Measurements from ENCODE around the gene ABTB2. TPM values are rescaled to one million over a fixed set of nuclear protein-coding genes. Genes with fewer than 3 reads are reported as not detected.

ABTB2 gene
- total RNA-seq, 1 donor from 2014 or later, result 73.0 TPM

DNA sequence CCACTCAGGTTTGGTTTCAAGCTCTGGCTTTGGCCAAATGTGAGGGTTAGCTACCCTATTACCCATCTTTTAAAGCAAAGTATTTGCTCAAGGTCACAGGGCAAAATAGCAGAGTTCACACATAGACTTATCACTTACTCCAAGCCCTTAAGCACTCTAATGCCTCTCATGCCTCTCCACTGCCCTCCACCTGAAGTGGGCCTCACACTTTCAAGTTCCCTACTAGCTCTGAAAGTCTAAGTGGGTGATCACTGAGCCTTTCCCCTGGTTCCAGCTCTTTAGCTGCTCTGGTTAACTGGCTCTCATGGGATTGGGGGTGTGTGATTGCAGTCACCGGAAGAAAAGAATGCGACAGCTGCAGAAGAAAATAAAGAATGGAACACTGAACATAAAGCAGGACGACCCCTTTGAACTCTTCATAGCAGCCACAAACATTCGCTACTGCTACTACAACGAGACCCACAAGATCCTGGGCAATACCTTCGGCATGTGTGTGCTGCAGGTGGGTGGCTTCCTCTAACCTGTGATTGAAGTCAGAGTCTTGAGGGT, 246.0 kb downstream of the ABTB2 start:
- Mint-ChIP-seq H3K4me1 (peaks cover 7% of the 10 kb centered on the region), H3K27me3 (no peaks in the 10 kb centered on the region), H3K36me3 (ENCODE audit: low read depth) (peaks cover 86% of the 10 kb centered on the region), H3K9me3 (no peaks in the 10 kb centered on the region), H3K27ac (no peak overlapping the region), H3K4me3 (no peak overlapping the region)
- no peak for ATAC-seq (ENCODE audit: low read depth)
- TF ChIP-seq, protein P1, sequence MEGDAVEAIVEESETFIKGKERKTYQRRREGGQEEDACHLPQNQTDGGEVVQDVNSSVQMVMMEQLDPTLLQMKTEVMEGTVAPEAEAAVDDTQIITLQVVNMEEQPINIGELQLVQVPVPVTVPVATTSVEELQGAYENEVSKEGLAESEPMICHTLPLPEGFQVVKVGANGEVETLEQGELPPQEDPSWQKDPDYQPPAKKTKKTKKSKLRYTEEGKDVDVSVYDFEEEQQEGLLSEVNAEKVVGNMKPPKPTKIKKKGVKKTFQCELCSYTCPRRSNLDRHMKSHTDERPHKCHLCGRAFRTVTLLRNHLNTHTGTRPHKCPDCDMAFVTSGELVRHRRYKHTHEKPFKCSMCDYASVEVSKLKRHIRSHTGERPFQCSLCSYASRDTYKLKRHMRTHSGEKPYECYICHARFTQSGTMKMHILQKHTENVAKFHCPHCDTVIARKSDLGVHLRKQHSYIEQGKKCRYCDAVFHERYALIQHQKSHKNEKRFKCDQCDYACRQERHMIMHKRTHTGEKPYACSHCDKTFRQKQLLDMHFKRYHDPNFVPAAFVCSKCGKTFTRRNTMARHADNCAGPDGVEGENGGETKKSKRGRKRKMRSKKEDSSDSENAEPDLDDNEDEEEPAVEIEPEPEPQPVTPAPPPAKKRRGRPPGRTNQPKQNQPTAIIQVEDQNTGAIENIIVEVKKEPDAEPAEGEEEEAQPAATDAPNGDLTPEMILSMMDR (IDR thresholded peaks at IDR 0.05), result no peak
- ChIA-PET POLR2A (interaction anchor here (0.5 kb wide), 1 partner anchor 852 kb away, joined by 9 read pairs; no protein-coding TSS in a partner anchor), CTCF (no interaction called here)
- DNase-seq, result no peak
- intact Hi-C loops (cut with micrococcal nuclease), result no loop called here

DNA sequence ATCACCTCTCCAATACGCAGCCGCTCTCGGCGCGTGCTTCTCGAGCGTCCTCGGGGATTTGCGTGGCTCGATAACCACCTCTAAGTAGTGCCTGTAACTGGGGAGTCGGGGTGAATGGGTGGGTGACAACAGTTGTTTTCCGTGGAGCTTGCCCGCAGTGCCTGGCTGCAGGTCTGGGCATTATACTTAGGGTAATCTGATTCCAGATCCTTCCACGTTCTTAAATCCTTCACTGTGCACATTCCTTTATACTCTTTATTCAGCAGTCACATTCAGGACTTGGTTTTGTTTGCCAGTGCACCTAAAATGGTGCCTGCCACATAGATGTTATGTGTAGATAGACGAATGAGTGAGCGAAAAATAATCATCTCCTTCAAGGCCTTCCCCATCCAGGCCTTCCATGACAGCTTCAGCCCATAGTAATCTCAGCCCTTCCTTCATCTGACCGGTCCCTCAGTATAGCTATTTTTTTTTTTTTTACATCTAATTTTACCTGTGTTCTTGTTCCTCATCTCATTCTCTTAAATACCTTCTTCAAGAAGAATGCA, 251.8 kb downstream of the ABTB2 start:
- Mint-ChIP-seq H3K9me3 (no peaks in the 10 kb centered on the region), H3K4me1 (peaks cover 41% of the 10 kb centered on the region), H3K36me3 (ENCODE audit: low read depth) (peaks cover 57% of the 10 kb centered on the region), H3K27me3 (peaks cover 2% of the 10 kb centered on the region), H3K4me3 (peak overlapping the region; percentile 97), H3K27ac (peak overlapping the region; percentile 98)
- no peak for DNase-seq
- intact Hi-C loops (cut with micrococcal nuclease), result loop anchor here (1.0 to 5.0 kb wide), 8 partner anchors 55 to 1524 kb away; partner anchors contain the start of genes ABTB2, APIP, CAPRIN1 and CAT
- no peak for ATAC-seq (ENCODE audit: low read depth)
- TF ChIP-seq, protein P1 (IDR thresholded peaks at IDR 0.05), result no peak
- ChIA-PET POLR2A (interaction anchor here (0.7 to 4.0 kb wide), 14 partner anchors 40 to 1228 kb away, joined by 3 to 95 read pairs (median 6); partner anchors contain the start of genes ABTB2, APIP, CAPRIN1 and PDHX), CTCF (interaction anchor here (0.6 to 1.2 kb wide), 4 partner anchors 55 to 109 kb away, joined by 3 to 4 read pairs (median 4); partner anchors contain the start of gene CAPRIN1)

DNA sequence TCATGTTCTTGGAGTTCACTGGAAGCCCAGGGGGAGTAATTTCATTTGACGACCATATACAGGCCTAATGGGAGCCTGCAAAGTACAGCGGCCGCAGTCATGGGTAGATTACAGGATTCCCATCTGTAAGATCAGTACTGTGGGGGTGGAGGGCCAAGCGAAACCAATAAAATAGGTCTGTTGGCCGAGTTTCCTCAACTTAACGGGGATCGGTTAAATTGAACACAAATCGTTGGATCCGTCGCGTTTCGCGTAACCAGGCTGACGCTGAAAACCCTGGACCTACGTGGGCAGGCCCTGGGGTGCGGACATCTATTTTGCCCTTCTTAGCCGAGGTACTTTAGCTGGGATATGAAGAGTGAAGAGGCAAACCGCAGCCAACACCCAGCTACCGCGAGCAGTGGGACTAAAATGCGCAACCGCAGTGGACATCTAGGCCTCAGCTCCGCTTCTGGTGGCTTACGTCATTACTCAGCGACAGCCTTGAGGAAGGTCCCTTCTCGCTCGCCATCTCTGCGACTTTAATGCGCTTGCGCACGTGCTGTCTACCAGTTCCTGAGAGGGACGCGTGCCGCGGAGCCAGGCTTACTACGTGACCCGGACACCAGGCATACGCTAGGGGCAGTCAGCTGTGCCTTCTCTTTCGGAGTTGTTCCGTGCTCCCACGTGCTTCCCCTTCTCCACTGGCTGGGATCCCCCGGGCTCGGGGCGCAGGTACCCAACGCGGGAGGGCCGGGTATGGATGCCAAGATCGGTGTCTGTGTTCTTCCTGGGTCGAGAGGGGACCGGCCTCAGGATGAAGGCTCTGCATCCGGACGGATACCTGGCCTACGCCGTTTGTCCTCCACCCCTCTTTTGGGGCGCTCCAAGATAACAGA, 252.5 kb downstream of the ABTB2 start, which contains the start of gene NAT10:
Gene NAT10, plus strand, starts transcription at position 551 of the 878 bp plus-strand sequence. CDS start 2,597 bp downstream, outside the sequence.
- POLR2A ChIA-PET, result interaction anchor here (0.6 to 4.0 kb wide), 16 partner anchors 9 to 1034 kb away, joined by 3 to 95 read pairs (median 4); partner anchors contain the start of genes ABTB2, APIP, CAPRIN1 and FBXO3
- H3K27me3 Mint-ChIP-seq, result peaks cover 2% of the 10 kb centered on the region
- H3K9me3 Mint-ChIP-seq, result no peaks in the 10 kb centered on the region
- TF ChIP-seq, protein P1 (IDR thresholded peaks at IDR 0.05), result no peak
- H3K4me3 Mint-ChIP-seq, result peak within 1 kb of the TSS; percentile 97
- intact Hi-C loops (cut with micrococcal nuclease), result loop anchor here (1.0 to 5.0 kb wide), 8 partner anchors 54 to 1523 kb away; partner anchors contain the start of genes ABTB2, APIP, CAPRIN1 and CAT
- CTCF ChIA-PET, result interaction anchor here (0.7 to 0.9 kb wide), 3 partner anchors 54 to 253 kb away, joined by 3 to 4 read pairs (median 4); partner anchors contain the start of genes ABTB2 and CAPRIN1
- ATAC-seq (ENCODE audit: low read depth) (peak; percentile 92), DNase-seq (peak; percentile 91)
- H3K27ac Mint-ChIP-seq, result peak within 1 kb of the TSS; percentile 98
- peaks cover 41% of the 10 kb centered on the region for H3K4me1 Mint-ChIP-seq
- peaks cover 57% of the 10 kb centered on the region for H3K36me3 Mint-ChIP-seq (ENCODE audit: low read depth)

DNA sequence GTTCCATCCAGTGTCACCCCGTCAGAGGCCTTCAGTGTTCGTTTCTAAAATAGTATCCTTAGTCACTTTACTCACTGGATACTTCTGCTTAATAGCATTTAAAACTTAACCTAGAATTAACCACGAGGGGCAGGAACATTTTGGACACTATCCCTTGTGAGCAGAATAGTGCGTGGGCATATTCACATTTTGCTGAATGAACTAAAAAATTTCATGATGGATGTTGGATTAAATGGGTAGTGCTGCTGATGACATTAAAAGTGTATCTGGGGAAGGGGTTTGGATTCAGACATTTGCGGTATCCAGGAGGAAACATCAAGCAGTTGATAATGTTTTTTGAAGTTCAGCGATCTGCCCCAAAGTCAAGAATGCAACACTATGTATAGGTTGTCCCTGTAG, 253.1 kb downstream of the ABTB2 start:
- CTCF ChIA-PET, result interaction anchor here (0.7 to 0.9 kb wide), 3 partner anchors 53 to 253 kb away, joined by 3 to 4 read pairs (median 4); partner anchors contain the start of genes ABTB2 and CAPRIN1
- Mint-ChIP-seq H3K4me1 (peaks cover 41% of the 10 kb centered on the region), H3K27me3 (peaks cover 2% of the 10 kb centered on the region), H3K36me3 (ENCODE audit: low read depth) (peaks cover 56% of the 10 kb centered on the region), H3K4me3 (peak overlapping the region; percentile 97), H3K27ac (peak overlapping the region; percentile 98), H3K9me3 (no peaks in the 10 kb centered on the region)
- ATAC-seq (ENCODE audit: low read depth) (no peak), DNase-seq (no peak)
- intact Hi-C loops (cut with micrococcal nuclease), result loop anchor here (1.0 to 5.0 kb wide), 8 partner anchors 53 to 1522 kb away; partner anchors contain the start of genes ABTB2, APIP, CAPRIN1 and CAT
- TF ChIP-seq, protein P1 (IDR thresholded peaks at IDR 0.05), result no peak
- POLR2A ChIA-PET, result interaction anchor here (0.6 to 4.0 kb wide), 14 partner anchors 15 to 1035 kb away, joined by 3 to 95 read pairs (median 4); partner anchors contain the start of genes ABTB2, APIP, CAPRIN1 and FBXO3

Other genes starting within 250 kb of the ABTB2 start
- gene CAT, start 80.9 kb upstream of the ABTB2 start, total RNA-seq, result 79.8 and 81.2 TPM in 2 replicates
- not detected in 2 replicates for gene ELF5, start 155.8 kb upstream of the ABTB2 start, total RNA-seq

All from activated B cell treated with CpG ODN at 0.5 μM for 24 hours (primary cell).